GM18502 (cell line): ENCODE data around the gene SPINT1.
"Not testable (repeated sequence)": the region's sequence is repeated elsewhere in the genome, so short reads cannot be mapped to it uniquely, and the experiment has no call there.

Source experiments
- ATAC-seq: cut with Tn5 transposase; IDR thresholded peaks from one replicate; pipeline ENCODE4 v1.9.1; 2021; ENCODE audit warnings: mild to moderate bottlenecking; ENCODE audit not compliant: unreplicated experiment, poor library complexity

SPINT1 gene

DNA sequence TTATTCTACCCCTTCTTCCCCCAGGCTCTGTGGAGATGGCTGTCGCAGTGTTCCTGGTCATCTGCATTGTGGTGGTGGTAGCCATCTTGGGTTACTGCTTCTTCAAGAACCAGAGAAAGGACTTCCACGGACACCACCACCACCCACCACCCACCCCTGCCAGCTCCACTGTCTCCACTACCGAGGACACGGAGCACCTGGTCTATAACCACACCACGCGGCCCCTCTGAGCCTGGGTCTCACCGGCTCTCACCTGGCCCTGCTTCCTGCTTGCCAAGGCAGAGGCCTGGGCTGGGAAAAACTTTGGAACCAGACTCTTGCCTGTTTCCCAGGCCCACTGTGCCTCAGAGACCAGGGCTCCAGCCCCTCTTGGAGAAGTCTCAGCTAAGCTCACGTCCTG, 12.9 kb downstream of the SPINT1 start:
- no peak for ATAC-seq

DNA sequence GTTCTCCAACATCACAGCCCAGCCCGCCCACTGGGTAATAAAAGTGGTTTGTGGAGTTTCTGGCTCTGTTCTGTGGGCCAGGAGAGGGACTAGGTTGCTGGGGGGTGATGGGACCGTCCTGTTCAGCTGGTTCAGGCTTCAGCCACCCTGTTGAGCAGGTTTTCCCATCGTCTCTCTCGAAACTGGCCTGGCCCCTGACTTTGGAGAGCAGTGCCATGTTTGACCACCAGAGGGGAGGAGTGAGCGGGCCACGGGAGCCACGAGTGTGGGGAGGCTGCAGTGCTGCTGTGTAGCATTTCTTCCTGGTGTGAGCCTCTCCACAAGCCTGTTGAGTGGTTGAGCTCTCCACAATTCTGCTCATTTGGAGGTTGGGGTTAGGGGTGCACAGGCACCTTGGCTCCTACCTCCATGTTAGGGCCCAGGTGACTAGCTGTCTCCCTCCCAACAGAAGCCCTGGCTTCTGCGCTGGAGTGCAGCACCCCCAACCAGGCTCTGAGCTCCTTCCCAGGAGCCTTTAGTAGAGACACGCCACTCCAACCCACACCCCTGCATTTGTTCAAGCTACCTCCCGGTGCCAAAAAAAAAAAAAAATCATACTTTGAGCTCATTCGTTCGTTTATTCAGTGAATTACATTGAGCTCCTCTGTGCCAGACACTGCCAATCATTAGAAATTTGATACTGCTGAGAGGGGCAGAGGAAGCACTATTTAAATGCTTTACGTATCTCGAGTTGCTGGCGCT, 13.9 kb downstream of the SPINT1 start:
- peak; percentile 78 for ATAC-seq

DNA sequence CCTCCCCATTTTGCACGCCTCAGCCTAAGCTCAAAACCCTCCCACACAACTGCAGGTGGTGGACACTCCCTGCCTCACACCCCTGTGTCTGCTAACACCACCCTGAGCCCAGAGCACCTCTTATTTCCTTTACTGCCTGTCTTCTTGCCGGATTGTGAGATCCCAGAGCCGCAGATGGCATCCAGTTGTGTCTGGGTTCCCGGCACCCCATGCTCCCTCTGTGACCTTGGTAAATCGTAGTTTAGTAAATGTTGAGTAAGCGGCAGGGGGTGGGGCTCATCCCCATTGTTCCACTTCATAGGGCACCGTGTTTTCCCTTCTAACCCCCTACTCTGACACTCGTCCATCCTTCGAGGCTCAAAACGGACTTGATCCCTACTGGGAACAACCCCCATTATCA, 14.9 kb downstream of the SPINT1 start:
- no peak for ATAC-seq

DNA sequence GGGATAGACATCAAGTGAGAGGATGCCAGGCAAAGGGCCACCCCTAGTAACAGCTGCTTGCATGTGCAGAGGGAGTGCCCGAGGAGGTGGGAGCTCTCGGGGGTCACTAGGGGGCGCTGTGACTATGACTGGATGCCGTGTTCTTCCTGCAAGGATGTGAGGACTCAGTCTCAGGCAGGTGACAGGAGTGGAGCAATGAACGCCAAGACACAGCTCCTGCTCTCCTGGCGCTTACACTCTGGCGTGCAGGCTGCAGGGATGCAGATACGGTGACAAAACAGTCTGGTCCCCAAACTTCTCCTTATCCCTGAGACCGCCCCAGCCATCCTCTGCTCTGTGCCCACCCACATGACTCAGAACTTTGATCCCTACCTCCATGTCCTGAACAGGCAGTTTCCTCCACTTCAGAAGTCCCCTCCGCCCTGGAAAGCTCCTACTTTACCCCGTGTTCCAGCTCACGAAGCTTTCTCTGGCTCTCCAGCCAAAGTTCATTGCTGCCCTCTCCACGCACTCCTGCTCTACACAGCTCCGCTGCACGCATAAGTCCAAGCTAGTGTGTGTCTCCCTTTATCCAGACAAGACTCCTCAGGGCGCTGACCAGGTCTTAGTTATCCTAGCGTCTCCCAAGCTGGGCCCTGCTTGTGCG, 15.5 kb downstream of the SPINT1 start:
- peak; percentile 78 for ATAC-seq

DNA sequence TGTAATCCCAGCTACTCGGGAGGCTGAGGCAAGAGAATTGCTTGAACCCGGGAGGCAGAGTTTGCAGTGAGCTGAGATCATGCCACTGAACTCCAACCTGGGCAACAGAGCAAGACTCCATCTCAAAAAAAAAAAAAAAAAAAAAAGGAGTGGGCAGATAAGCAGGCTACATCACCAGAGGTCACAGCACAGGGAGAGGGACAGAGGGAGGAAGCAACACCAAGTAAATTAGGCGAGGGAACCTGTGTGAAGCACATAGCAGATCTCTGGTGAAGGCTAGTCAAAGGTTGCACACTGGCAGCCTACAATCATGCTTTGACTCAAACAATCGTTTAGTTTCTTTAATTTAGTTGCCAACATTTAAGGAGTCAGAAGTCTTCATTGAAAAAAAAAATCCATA, 17.3 kb downstream of the SPINT1 start:
- not testable (repeated sequence) for ATAC-seq

DNA sequence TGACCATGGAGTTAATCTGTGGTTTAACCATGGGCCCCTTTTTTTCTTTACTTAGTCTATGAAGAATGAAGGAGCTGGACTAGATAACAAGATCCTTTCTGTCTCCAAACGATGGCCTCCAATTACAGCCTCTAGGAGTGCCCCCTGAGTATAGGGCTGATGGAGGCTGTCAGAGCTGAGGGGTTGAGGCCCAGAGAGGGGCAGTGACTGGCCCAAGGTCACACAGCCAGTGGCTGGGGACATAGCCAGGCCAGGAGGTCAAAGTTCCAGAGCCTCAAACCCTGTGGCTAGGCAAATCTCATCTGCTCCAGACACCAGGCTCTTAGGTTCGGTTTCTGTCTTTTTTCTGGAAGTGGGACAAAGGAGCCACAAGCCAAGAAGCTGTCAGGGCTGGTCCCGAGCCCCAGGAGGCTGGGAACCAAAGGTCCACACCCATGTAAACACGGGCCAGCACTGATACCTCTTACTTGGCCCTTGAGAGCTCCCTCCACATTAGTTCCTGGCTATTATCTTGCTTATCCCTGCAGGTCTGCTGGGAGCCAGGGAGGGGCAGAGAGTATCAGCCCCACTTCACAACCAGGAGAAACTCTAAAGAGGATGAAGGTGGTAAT, 19.9 kb downstream of the SPINT1 start:
- ATAC-seq, result no peak

DNA sequence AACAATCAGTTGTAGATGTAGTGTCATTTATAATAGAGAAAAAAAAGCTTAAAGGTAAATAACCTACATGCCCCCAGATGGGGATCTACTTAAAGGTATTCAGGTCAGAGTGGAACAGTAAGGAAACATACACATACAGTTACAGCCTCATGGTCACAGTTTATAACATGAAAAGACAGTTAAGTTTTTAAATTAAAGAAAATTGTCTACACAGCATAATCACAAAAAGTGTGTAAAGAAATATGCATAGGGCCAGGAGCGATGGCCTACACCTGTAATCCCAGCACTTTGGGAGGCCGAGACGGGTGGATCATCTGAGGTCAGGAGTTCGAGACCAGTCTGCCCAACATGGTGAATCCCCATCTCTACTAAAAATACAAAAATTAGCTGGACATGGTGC, 23.4 kb downstream of the SPINT1 start:
- no peak for ATAC-seq

DNA sequence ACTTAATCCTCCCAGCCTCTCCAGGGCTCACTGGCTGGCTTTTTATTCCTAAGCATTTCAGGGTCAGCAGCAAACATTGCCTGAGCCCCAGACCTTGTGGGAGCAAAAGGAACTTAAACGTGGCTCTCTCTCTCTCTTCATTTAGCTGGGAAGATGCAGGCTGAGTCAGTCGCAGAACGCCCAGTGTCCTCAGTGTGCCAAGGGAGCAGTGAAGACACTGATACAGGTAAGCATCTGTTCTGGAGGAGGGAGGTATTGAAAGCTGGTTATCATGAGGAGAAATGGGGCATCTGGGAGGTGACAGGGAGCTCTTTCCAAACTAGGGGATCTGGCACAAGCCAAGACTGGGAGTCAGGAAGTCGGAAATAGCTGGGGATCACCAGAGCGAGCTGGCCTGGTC, 25.8 kb downstream of the SPINT1 start:
- ATAC-seq, result no peak

DNA sequence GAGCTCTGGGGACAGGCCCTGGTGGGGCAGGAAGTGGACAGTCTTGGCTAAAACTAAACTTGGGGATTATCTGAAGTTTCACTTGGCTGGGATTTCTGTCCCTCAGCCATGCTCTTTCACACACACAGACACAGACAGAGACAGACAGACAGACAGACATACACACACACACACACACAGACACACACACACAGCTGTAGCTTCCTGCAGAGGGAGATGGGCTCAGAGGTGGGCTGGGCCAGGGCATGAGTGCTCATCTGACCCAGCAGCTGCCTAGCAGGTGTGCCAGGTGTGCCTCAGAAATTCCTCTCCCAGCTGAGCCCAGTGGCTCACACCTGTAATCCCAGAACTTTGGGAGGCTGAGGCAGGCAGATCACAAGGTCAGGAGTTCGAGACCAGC, 26.9 kb downstream of the SPINT1 start:
- ATAC-seq, result no peak

DNA sequence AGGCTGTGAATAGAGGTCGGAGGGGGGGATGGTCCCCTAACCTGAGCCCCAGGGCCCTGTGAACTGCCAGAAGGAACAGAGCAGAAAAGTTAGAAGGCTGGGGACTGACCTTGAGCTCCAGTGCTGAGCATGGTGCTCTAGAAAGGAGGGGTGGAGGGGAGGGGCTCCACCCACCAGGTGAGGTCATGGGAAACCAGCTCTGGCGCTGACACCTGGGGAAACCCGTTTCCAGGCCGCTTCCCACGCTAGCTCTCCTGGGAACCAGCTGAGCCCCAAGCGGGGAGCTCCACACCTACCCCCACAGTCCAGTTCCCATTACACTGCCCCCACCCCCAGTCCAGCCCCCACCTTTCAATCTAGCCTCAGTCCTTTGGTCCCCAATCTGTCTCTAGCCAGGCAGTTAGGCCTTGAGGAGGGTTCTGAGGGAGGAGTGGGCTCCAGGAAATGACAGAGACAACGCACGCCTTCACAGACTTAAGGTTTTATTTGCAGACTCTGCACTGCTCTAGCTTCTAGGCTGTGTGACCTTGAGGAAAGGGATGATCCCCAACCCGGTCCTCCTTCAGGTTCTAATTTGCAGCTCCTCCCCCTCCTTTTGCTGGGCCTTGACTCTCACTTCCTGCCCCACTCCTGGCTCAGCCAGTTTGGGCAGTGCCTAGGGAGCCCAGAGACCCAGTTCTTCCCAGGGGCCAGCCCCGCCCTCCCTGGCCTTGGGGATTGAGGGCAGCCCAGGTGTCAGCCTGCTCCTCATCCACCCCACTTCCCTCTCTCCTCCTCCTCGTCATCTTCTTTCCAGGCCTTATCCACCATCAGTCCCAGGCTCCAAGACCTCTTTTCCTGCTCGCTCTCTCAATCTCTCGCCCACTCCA, 28.1 kb downstream of the SPINT1 start:
- ATAC-seq, result peak; percentile 34

DNA sequence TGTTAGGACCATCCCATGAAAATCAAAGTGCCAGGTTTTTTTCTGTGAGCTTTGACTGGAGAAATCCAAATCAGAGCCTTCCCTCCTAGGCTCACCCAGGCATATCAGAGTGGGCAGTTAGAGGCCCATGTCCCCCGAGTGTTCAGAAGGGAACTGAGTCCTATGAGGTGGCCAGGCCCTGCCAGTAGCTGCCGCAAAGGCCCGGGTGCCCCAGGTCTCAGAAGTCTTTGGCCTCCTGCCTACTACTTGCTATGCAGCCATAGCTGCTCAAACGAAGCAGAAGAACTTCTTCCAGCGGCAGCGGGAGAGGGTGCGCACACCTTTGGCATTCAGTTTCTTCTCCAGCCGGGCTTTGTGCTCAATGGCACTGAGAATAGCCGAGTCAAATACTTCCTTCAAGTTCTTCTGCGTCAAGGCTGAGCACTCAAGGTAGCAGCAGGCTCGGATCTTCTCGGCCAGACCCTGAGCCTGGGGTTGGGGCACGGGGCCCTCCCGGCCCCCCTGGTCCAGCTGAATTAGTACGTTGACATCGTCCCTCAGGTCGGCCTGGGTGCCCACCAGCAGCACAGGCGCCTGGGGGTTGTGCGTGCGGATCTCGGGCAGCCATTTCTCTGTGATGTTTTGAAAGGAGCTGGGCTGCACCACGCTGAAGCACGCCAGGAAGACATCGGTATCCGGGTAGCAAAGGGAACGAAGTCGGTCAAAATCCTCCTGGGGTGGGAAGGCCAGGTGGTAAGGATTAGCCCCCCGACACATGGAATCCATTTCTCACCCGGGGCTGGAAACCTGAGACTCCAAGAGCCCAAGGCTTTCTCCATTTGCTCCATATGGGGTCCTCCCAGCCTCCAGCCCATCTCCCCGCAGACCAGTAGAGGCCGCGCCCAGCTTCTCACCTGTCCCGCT, 29.2 kb downstream of the SPINT1 start:
- ATAC-seq, result no peak

DNA sequence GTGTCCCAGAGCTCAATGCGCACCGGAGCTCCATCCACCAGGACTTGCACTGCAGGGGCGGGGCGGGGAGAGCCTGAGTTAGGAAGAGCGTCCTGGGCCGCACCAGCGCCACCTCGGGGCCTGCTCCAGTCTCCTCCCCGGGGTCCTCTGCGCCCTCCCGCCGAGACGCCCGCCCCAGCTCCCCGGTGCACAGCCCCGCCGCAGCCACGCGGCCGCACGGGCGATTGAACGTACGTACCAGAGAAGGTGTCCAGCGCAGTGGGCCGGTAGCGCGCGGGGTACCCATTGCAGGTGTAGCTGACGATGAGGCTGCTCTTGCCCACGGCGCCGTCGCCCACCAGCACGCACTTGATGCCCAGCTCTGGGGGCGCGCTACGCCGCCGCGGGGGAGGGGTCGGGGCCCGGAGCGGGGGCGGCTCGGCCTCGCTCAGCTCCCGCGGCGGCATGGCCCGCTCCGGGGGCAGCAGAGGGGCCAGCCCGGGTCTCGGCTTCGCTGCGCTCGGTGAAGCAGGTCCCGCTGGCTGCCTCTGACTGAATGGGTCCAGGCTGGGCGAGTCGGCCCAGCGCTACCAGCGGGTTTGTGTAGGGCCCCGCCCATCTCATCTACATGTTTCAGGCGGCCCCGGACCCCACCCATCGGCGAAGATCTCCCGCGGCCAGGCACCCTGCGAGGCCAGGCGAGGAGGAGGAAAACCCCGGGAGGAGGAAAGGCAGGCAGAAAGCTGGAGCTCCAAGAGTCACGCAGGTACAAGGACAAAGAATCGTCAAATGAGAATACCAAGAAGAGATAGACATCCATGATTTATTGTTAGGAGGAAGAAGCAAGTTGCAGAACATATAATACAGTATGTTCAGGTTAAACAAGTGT, 30.1 kb downstream of the SPINT1 start, which contains the start of gene RHOV:
RHOV (minus strand) TSS at position 541 of the 868 bp plus-strand sequence; CDS start at position 446, 95 bp downstream.
- ATAC-seq, result peak; percentile 62

DNA sequence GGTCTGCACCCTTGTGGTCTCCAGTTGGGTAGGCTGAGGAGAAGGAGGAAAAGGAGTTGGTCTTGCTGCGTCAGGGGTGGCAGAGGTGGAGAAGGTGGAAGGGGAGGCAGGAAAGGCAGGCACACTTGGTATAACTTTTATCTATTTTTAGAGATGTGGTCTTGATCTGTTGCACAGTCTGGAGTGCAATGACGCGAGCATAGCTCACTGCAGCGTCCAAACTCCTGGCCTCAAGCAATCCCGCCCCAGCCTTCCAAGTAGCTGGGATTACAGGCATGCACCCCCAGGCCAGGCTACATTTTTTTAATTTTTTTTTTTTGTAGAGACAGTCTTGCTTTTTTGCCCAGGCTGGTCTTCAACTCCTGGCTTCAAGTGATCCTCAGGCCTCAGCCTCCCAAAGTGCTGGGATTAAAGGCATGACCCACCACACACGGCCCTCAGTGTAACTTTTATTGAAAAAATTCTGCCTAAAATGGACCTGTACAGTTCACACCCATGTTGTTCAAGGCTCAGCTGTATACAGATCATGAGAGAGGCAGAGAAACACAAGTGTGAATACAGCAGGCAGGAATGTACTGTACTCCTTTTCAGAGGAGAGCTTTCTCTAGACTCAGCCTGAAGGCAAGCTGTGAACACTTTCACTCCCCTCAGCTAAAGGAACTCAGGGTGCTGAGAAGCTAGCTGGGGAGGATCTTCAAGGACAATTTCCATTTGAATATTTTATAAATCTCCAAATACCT, 32.3 kb downstream of the SPINT1 start:
- no peak for ATAC-seq

DNA sequence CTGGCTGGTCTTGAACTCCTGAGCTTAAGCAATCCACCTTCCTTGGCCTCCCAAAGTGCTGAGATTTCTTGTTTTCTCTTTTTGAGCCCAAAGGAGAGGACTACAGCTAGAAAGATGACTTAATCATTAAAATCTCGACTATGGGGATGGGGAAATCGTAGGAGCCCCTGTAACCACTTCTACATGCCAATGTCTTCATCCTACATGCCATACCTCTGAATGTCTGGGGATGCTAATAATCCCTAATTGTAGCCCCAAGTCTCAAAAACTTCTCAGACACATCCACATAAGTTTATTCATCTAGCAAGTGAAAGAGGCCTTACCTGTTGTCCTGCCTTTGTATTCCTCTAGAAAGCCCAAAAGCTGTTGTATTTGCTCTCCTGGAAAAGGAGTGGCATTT, 33.8 kb downstream of the SPINT1 start:
- ATAC-seq, result no peak

DNA sequence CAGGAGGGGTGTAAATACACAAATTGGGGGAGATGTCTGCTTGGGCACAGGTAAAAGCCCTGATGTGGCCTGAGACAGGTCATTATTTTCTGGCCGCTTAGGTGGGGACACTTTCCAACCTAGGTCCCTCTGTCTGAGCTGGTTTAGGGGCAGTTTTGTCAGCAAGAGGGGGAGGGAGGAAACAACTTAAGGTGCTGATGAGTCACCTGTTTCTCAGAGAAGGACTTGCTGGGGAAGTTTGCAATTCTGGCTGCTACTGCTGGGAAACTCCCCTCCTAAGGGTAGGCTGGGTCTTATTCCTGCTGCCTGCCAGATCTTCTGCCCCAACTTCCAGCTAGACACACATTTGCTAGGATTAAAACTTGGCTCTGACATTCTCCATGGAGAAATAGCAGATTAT, 34.9 kb downstream of the SPINT1 start:
- ATAC-seq, result peak; percentile 63

DNA sequence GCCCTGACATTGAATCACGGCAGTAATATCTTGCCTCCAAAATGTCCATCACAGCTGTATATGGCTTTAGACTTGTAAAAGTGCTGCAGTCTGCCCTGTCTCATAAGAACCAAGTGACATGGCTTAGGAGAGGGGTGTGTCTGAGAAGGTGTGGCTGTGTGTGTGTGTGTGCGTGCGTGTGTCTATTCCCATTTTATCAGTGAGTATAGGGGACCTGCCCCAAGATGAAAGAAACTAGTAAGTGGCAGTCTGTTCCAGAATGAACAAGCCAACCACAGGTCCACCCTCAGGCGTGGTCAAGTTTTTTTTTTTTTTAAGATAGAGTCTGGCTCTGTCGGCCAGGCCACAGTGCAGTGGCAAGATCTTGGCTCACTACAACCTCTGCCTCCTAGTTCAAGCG, 35.8 kb downstream of the SPINT1 start:
- ATAC-seq, result no peak

DNA sequence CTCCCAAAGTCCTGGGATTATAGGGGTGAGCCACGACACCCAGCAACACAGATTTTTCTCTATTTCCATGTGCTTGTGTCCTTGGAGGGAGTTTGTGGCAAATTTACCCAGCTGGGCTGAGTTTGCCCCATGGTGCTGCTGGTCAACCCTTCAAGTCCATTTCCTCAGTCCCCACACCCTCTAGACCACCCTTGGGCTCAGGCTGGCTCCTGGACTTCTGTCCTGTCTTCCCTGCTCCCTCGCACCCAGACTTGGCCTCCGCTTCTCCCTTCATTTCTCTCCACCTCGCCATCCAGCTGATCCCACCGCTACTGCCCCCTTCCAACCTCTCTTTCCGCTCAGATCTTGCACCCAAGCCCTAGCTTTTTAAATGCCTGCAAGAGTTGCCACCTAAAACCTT, 37.5 kb downstream of the SPINT1 start:
- no peak for ATAC-seq

DNA sequence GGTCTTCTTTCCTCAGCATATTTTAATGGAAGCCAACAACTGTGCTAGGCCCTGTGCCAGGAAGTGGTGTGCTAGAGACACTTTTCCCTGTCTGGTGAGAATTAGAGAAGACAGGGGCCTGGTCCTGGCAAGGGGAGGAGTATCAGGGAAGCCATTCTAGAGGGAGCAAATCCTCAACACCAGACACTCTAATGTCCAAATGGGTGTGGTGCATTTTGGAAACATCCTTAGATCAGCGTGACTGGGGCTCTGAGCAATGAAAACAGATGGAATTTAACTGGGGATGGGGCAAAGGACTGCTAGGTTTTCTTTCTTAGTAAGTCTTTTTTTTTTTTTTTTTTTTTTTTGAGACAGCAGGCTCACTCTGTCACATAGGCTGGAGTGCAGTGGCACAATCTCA, 42.7 kb downstream of the SPINT1 start:
- no peak for ATAC-seq
